A673 (cell line): Measurements from ENCODE around the gene SYNPO2L. TPM values are rescaled to one million over a fixed set of nuclear protein-coding genes. Genes with fewer than 3 reads are reported as not detected.
"Not testable (repeated sequence)": the region's sequence is repeated elsewhere in the genome, so short reads cannot be mapped to it uniquely, and the experiment has no call there.

Source experiments
- BruUV-seq: library from RNA; stranded (reverse); fragments of 400-500 nt; replicated peaks from 2 replicates; lab custom pipeline; 2021; lab: Mats Ljungman, UMichigan
- CTCF ChIA-PET: fragments of 300-600 bp; sonication (Branson Sonifier 250); formaldehyde crosslinking; loops from one replicate; lab custom pipeline; 2022; ENCODE audit warnings: antibody characterized with exemption; lab: Charles Lee
- POLR2A ChIA-PET: fragments of 300-600 bp; sonication (Branson Sonifier 250); formaldehyde crosslinking; loops from one replicate; lab custom pipeline; 2022; ENCODE audit warnings: antibody characterized with exemption; ENCODE audit not compliant: low non-redundant PET; lab: Charles Lee
- DNase-seq: peaks from one replicate; pipeline ENCODE4 v3.0.0-alpha.2; 2015; ENCODE audit warnings: low spot score
- H3K27ac ChIP-seq: fragments of 200-600 bp; sonication (generic); 2 replicates; pipeline ENCODE4 v1.5.1; 2016; ENCODE audit warnings: mixed run types, low read depth, mild to moderate bottlenecking, mixed read lengths, antibody characterized with exemption, low read length; ENCODE audit not compliant: poor library complexity, severe bottlenecking
- H3K27me3 ChIP-seq: fragments of 200-600 bp; sonication (generic); replicated peaks from 2 replicates; pipeline ENCODE4 v1.6.1; 2017; ENCODE audit warnings: mixed run types, low read depth, mild to moderate bottlenecking, mixed read lengths, antibody characterized with exemption, low read length; ENCODE audit not compliant: insufficient read depth, poor library complexity
- H3K36me3 ChIP-seq: fragments of 200-600 bp; sonication (generic); 2 replicates; pipeline ENCODE4 v1.6.1; 2016; ENCODE audit warnings: mixed run types, mild to moderate bottlenecking, mixed read lengths, antibody characterized with exemption, low read length; ENCODE audit not compliant: insufficient read depth, poor library complexity, severe bottlenecking
- H3K4me1 ChIP-seq: fragments of 200-600 bp; sonication (generic); 2 replicates; pipeline ENCODE4 v1.6.1; 2017; ENCODE audit warnings: mixed run types, mild to moderate bottlenecking, mixed read lengths, antibody characterized with exemption, low read length; ENCODE audit not compliant: insufficient read depth, poor library complexity, severe bottlenecking
- H3K4me3 ChIP-seq: fragments of 200-600 bp; sonication (generic); 2 replicates; pipeline ENCODE4 v1.5.1; 2016; ENCODE audit warnings: low read depth, mixed run types, mild to moderate bottlenecking, mixed read lengths, low read length; ENCODE audit not compliant: poor library complexity, severe bottlenecking
- H3K9me3 ChIP-seq: fragments of 200-600 bp; sonication (generic); 2 replicates; pipeline ENCODE4 v1.6.1; 2016; ENCODE audit warnings: mixed run types, low read depth, mild to moderate bottlenecking, mixed read lengths, antibody characterized with exemption, low read length; ENCODE audit not compliant: poor library complexity, severe bottlenecking
- CTCF ChIP-seq: fragments of 300-800, 200-600 bp; sonication (generic); conservative IDR thresholded peaks from 2 replicates; pipeline ENCODE4 v1.5.1; 2017; ENCODE audit warnings: low read depth, mild to moderate bottlenecking, antibody characterized with exemption, low read length, moderate library complexity, mixed read lengths
- EZH2 ChIP-seq: fragments of 200-600 bp; sonication (generic); IDR thresholded peaks from 2 replicates; pipeline ENCODE4 v1.6.1; 2017; ENCODE audit warnings: borderline replicate concordance, low read depth, mild to moderate bottlenecking, mixed read lengths, antibody characterized with exemption, low read length; ENCODE audit not compliant: poor library complexity, severe bottlenecking
- intact Hi-C: fragments of 100-400 bp; cut with micrococcal nuclease; formaldehyde crosslinking; loops from one replicate; pipeline ENCODE4 v1.10.0; 2022; ENCODE audit not compliant: unreplicated experiment
- total RNA-seq: library from RNA; stranded (reverse); gene quantifications from 2 replicates; pipeline ENCODE4 v1.2.3, GENCODE V29; 2021

Gene SYNPO2L
- total RNA-seq, 1 experiment from 2014 or later = 0.06 TPM

- CTCF ChIA-PET, intact Hi-C loops, H3K4me1 ChIP-seq, BruUV-seq, H3K27ac ChIP-seq, DNase-seq, H3K27me3 ChIP-seq, H3K9me3 ChIP-seq, H3K36me3 ChIP-seq, H3K4me3 ChIP-seq: not testable (repeated sequence)
- POLR2A ChIA-PET = interaction anchor here (0.7 kb wide), 1 partner anchor 249 kb away, joined by 3 read pairs; no protein-coding TSS in a partner anchor
These were observed 7.8 kb upstream of the SYNPO2L start for GRCh38 chr10:73663621-73664020.

GRCh38 chr10:73662705-73663104, 6.9 kb upstream of the SYNPO2L start:
- POLR2A ChIA-PET, H3K4me1 ChIP-seq, intact Hi-C loops, BruUV-seq, H3K27me3 ChIP-seq, H3K27ac ChIP-seq, H3K4me3 ChIP-seq, H3K36me3 ChIP-seq, CTCF ChIA-PET, H3K9me3 ChIP-seq, DNase-seq: not testable (repeated sequence)

- ChIA-PET POLR2A (no interaction called here), CTCF (no interaction called here)
- Histone ChIP-seq H3K4me3 (no peak overlapping the region), H3K27ac (no peak overlapping the region), H3K4me1 (no peaks in the 10 kb centered on the region), H3K9me3 (no peaks in the 10 kb centered on the region), H3K27me3 (no peaks in the 10 kb centered on the region), H3K36me3 (no peaks in the 10 kb centered on the region)
- no peak for DNase-seq
- intact Hi-C loops = no loop called here
- BruUV-seq = no TSS peak
- no peak for TF ChIP-seq CTCF
- no peak for TF ChIP-seq EZH2
These were observed 406 bp downstream of the SYNPO2L start for GRCh38 chr10:73655257-73655989.

- H3K36me3 ChIP-seq = no peaks in the 10 kb centered on the region
- peak; percentile 43 for DNase-seq
- no peaks in the 10 kb centered on the region for H3K27me3 ChIP-seq
- no peak overlapping the region for H3K27ac ChIP-seq
- no peaks in the 10 kb centered on the region for H3K4me1 ChIP-seq
- no peak overlapping the region for H3K4me3 ChIP-seq
- no peaks in the 10 kb centered on the region for H3K9me3 ChIP-seq
- intact Hi-C loops = no loop called here
- ChIA-PET POLR2A (no interaction called here), CTCF (no interaction called here)
- TF ChIP-seq EZH2 (no peak), CTCF (0 out of 2 replicates have a peak, but pooled peaks have one; percentile 17)
- BruUV-seq = no TSS peak
These were observed 2.1 kb downstream of the SYNPO2L start for GRCh38 chr10:73653701-73654100.
